HepG2 (cell line): ENCODE measurements around the gene OR2A7.
"Not testable (repeated sequence)": the region's sequence is repeated elsewhere in the genome, so short reads cannot be mapped to it uniquely, and the experiment has no call there.

Experiments
- ASH2L ChIP-seq: fragments of 300-600, 200-600 bp; sonication (generic); IDR thresholded peaks from 2 replicates; pipeline ENCODE4 v1.7.0; 2017; ENCODE audit warnings: low read depth, mild to moderate bottlenecking, moderate library complexity, mixed read lengths, low read length; ENCODE audit not compliant: insufficient read length
- CREB1 ChIP-seq, 2 experiments: fragments of 450-650 bp in 1 of 2; IDR thresholded peaks; 2 replicates each; pipeline ENCODE4 v1.6.1; 2016 to 2017; ENCODE audit warnings: control low read depth in 1 of 2, mild to moderate bottlenecking in 1 of 2, missing compliant biosample characterization in 1 of 2, missing genetic modification characterization in 1 of 2
- CTCF ChIP-seq: sonication (generic); formaldehyde crosslinking; IDR thresholded peaks from 2 replicates; pipeline ENCODE4 v1.5.0; 2020; ENCODE audit warnings: mild to moderate bottlenecking, missing genetic modification reagents, moderate library complexity
- ETS1 ChIP-seq: sonication (generic); formaldehyde crosslinking; IDR thresholded peaks from 2 replicates; pipeline ENCODE4 v1.4.0; 2020; ENCODE audit warnings: missing genetic modification reagents
- POLR2AphosphoS5 ChIP-seq: IDR thresholded peaks from 2 replicates; pipeline ENCODE4 v1.6.1; 2012; ENCODE audit warnings: low read depth, low read length
- ZNF605 ChIP-seq: sonication (generic); formaldehyde crosslinking; IDR thresholded peaks from 2 replicates; pipeline ENCODE4 v1.8.0; 2022; ENCODE audit warnings: mild to moderate bottlenecking, missing genetic modification reagents
- ZSCAN9 ChIP-seq: IDR thresholded peaks from 2 replicates; pipeline ENCODE4 v1.6.1; 2016; ENCODE audit warnings: borderline replicate concordance

GRCh38 chr7:144233039-144233438 lies 31.6 kb downstream of the OR2A7 start:
- not testable (repeated sequence) for TF ChIP-seq CTCF (CRISPR knock-in tag); ASH2L; CREB1 (IDR thresholded peaks at IDR 0.05); CREB1 (CRISPR knock-in tag; IDR thresholded peaks at IDR 0.05); POLR2AphosphoS5; ZNF605 (CRISPR knock-in tag); ETS1 (CRISPR knock-in tag); ZSCAN9 (CRISPR knock-in tag)
